CD4-positive, alpha-beta memory T cell (primary cell): ENCODE results near the gene CAPN15. TPM values are rescaled to one million over a fixed set of nuclear protein-coding genes. Genes with fewer than 3 reads are reported as not detected.

Experiments
- CTCF ChIA-PET: fragments of 350-600 bp; sonication (Branson Sonifier 250); formaldehyde crosslinking; loops from one replicate; lab custom pipeline; 2021; ENCODE audit warnings: inconsistent platforms; ENCODE audit not compliant: partially characterized antibody; lab: Charles Lee
- POLR2A ChIA-PET: fragments of 350-600 bp; sonication (Branson Sonifier 250); formaldehyde crosslinking; loops from one replicate; lab custom pipeline; 2021; ENCODE audit not compliant: partially characterized antibody; lab: Charles Lee
- DNase-seq, 5 donors: peaks; one replicate each; pipeline versions ENCODE4 v3.0.0 to v3.0.0-alpha.2; 2020 to 2022; ENCODE audit warnings: mixed read lengths in 1 of 5
- H3K27ac ChIP-seq: one replicate; pipeline ENCODE4 v1.7.0; 2013; ENCODE audit warnings: low read depth, low read length
- H3K27me3 ChIP-seq: 2 replicates; pipeline ENCODE4 v1.7.0; 2013; ENCODE audit warnings: mild to moderate bottlenecking, low read length, moderate library complexity; ENCODE audit not compliant: insufficient read depth
- H3K36me3 ChIP-seq: 2 replicates; pipeline ENCODE4 v1.7.0; 2013; ENCODE audit warnings: mild to moderate bottlenecking, low read length, moderate library complexity; ENCODE audit not compliant: insufficient read depth
- H3K4me1 ChIP-seq: 2 replicates; pipeline ENCODE4 v1.7.0; 2013; ENCODE audit warnings: mild to moderate bottlenecking, low read length, moderate library complexity; ENCODE audit not compliant: insufficient read depth
- H3K4me3 ChIP-seq, 2 donors: one replicate each; pipeline ENCODE4 v1.7.0; 2013; ENCODE audit warnings: low read length in 2 of 2, mild to moderate bottlenecking in 1 of 2
- H3K9me3 ChIP-seq, 2 donors: one replicate each; pipeline ENCODE4 v1.7.0; 2013; ENCODE audit warnings: low read length in 2 of 2, control low read depth in 1 of 2; ENCODE audit not compliant: control insufficient read depth in 1 of 2
- H3K27ac Mint-ChIP-seq, 7 donors: one replicate each; pipeline ENCODE4 v1.8.0; 2020 to 2021; ENCODE audit warnings: mixed read lengths in 7 of 7, mild to moderate bottlenecking in 6 of 7, inconsistent platforms in 3 of 7, moderate library complexity in 3 of 7
- H3K27me3 Mint-ChIP-seq, 2 donors: one replicate each; pipeline ENCODE4 v1.8.0; 2020 to 2021; ENCODE audit warnings: mixed read lengths in 2 of 2
- H3K36me3 Mint-ChIP-seq, 2 donors: one replicate each; pipeline ENCODE4 v1.8.0; 2020 to 2021; ENCODE audit warnings: mixed read lengths in 2 of 2, inconsistent platforms in 1 of 2, mild to moderate bottlenecking in 1 of 2
- H3K4me1 Mint-ChIP-seq, 4 donors: one replicate each; pipeline ENCODE4 v1.8.0; 2020 to 2021; ENCODE audit warnings: mixed read lengths in 4 of 4, mild to moderate bottlenecking in 1 of 4
- H3K4me3 Mint-ChIP-seq, 8 donors: one replicate each; pipeline ENCODE4 v1.8.0; 2020 to 2021; ENCODE audit warnings: mixed read lengths in 8 of 8, mild to moderate bottlenecking in 7 of 8, moderate library complexity in 6 of 8, inconsistent platforms in 3 of 8
- H3K9me3 Mint-ChIP-seq, 8 donors: one replicate each; pipeline ENCODE4 v1.8.0; 2020 to 2021; ENCODE audit warnings: mixed read lengths in 8 of 8, mild to moderate bottlenecking in 5 of 8, inconsistent platforms in 3 of 8, moderate library complexity in 1 of 8
- intact Hi-C: fragments of 100-400 bp; cut with micrococcal nuclease; formaldehyde crosslinking; loops from one replicate; pipeline ENCODE4 v1.15.1; 2023
- polyA plus RNA-seq, 2 donors: library from polyadenylated mRNA; unstranded; fragments of 300-500 nt; fragmentation: Illumina TruSeq; gene quantifications; one replicate each; pipeline ENCODE4 v1.2.3, GENCODE V29; 2021
- total RNA-seq, 2 experiments: library from RNA; stranded (reverse); gene quantifications; one replicate each; pipeline ENCODE4 v1.2.3, GENCODE V29; 2021

The CAPN15 gene
- total and polyA plus RNA-seq, 4 experiments from 2014 or later = 5.3 to 77.4 (median 44.0) TPM

- H3K36me3 Mint-ChIP-seq = peaks cover 0 to 9% of the 10 kb centered on the region in 2 donors
- no peak overlapping the region for H3K4me3 Mint-ChIP-seq
- H3K27me3 ChIP-seq = no peaks in the 10 kb centered on the region
- no peak overlapping the region for H3K27ac ChIP-seq
- H3K9me3 ChIP-seq = no peaks in the 10 kb centered on the region
- ChIA-PET POLR2A (no interaction called here), CTCF (no interaction called here)
- no peaks in the 10 kb centered on the region for H3K9me3 Mint-ChIP-seq
- H3K36me3 ChIP-seq = no peaks in the 10 kb centered on the region
- no peak overlapping the region for H3K4me3 ChIP-seq
- H3K4me1 ChIP-seq = no peaks in the 10 kb centered on the region
- DNase-seq = no peak
- peaks cover 0 to 4% (median 1%) of the 10 kb centered on the region in 4 donors for H3K4me1 Mint-ChIP-seq
- H3K27me3 Mint-ChIP-seq = no peaks in the 10 kb centered on the region
- H3K27ac Mint-ChIP-seq = no peak overlapping the region
- intact Hi-C loops = no loop called here
Observed at GRCh38 chr16:543301-544164, 16.0 kb downstream of the CAPN15 start.

- ChIA-PET POLR2A (no interaction called here), CTCF (no interaction called here)
- Histone ChIP-seq H3K27ac (no peak overlapping the region), H3K4me1 (no peaks in the 10 kb centered on the region), H3K9me3 (no peaks in the 10 kb centered on the region), H3K36me3 (no peaks in the 10 kb centered on the region), H3K27me3 (no peaks in the 10 kb centered on the region), H3K4me3 (no peak overlapping the region)
- Mint-ChIP-seq H3K9me3 (no peaks in the 10 kb centered on the region), H3K27ac (no peak overlapping the region), H3K27me3 (no peaks in the 10 kb centered on the region), H3K4me3 (no peak overlapping the region), H3K36me3 (peaks cover 0 to 5% of the 10 kb centered on the region in 2 donors), H3K4me1 (peaks cover 0 to 1% (median 0%) of the 10 kb centered on the region in 4 donors)
- DNase-seq = no peak
- intact Hi-C loops = no loop called here
Observed at GRCh38 chr16:544517-544916, 17.0 kb downstream of the CAPN15 start.

GRCh38 chr16:546909-547770 is 19.6 kb downstream of the CAPN15 start:
- Histone ChIP-seq H3K36me3 (no peaks in the 10 kb centered on the region), H3K4me1 (no peaks in the 10 kb centered on the region), H3K9me3 (no peaks in the 10 kb centered on the region), H3K27ac (no peak overlapping the region), H3K4me3 (no peak overlapping the region), H3K27me3 (no peaks in the 10 kb centered on the region)
- H3K4me3 Mint-ChIP-seq = no peak overlapping the region
- peaks cover 0 to 1% (median 0%) of the 10 kb centered on the region in 4 donors for H3K4me1 Mint-ChIP-seq
- peaks cover 0 to 5% of the 10 kb centered on the region in 2 donors for H3K36me3 Mint-ChIP-seq
- CTCF ChIA-PET = no interaction called here
- peak; percentile 28 to 63 (median 31) for DNase-seq
- no peaks in the 10 kb centered on the region for H3K27me3 Mint-ChIP-seq
- H3K9me3 Mint-ChIP-seq = no peaks in the 10 kb centered on the region
- peak overlapping the region in 1 of 7 donors; percentile 51 for H3K27ac Mint-ChIP-seq
- intact Hi-C loops = no loop called here
- POLR2A ChIA-PET = interaction anchor here (1.0 to 1.4 kb wide), 2 partner anchors 18 to 89 kb away, joined by 3 to 5 read pairs; partner anchors contain the start of gene METTL26

GRCh38 chr16:548586-548985 is 21.1 kb downstream of the CAPN15 start:
- CTCF ChIA-PET = no interaction called here
- H3K9me3 Mint-ChIP-seq = no peaks in the 10 kb centered on the region
- H3K27me3 Mint-ChIP-seq = no peaks in the 10 kb centered on the region
- H3K4me3 Mint-ChIP-seq = no peak overlapping the region
- POLR2A ChIA-PET = no interaction called here
- Histone ChIP-seq H3K4me1 (no peaks in the 10 kb centered on the region), H3K27ac (no peak overlapping the region), H3K27me3 (no peaks in the 10 kb centered on the region), H3K4me3 (no peak overlapping the region), H3K36me3 (no peaks in the 10 kb centered on the region), H3K9me3 (no peaks in the 10 kb centered on the region)
- intact Hi-C loops = no loop called here
- H3K36me3 Mint-ChIP-seq = peaks cover 0 to 1% of the 10 kb centered on the region in 2 donors
- no peak for DNase-seq
- peaks cover 0 to 1% (median 0%) of the 10 kb centered on the region in 4 donors for H3K4me1 Mint-ChIP-seq
- H3K27ac Mint-ChIP-seq = no peak overlapping the region

- Mint-ChIP-seq H3K4me1 (peaks cover 0 to 1% (median 0%) of the 10 kb centered on the region in 4 donors), H3K27ac (no peak overlapping the region), H3K27me3 (no peaks in the 10 kb centered on the region), H3K36me3 (peaks cover 0 to 3% of the 10 kb centered on the region in 2 donors), H3K9me3 (no peaks in the 10 kb centered on the region), H3K4me3 (no peak overlapping the region)
- intact Hi-C loops = no loop called here
- DNase-seq = no peak
- H3K27ac ChIP-seq = no peak overlapping the region
- no peaks in the 10 kb centered on the region for H3K9me3 ChIP-seq
- no peaks in the 10 kb centered on the region for H3K27me3 ChIP-seq
- POLR2A ChIA-PET = no interaction called here
- no peaks in the 10 kb centered on the region for H3K36me3 ChIP-seq
- no peaks in the 10 kb centered on the region for H3K4me1 ChIP-seq
- no peak overlapping the region for H3K4me3 ChIP-seq
- CTCF ChIA-PET = no interaction called here
Observed at GRCh38 chr16:549544-550263, 22.2 kb downstream of the CAPN15 start.

GRCh38 chr16:551210-551609 is 23.7 kb downstream of the CAPN15 start:
- no peak overlapping the region for H3K4me3 ChIP-seq
- Mint-ChIP-seq H3K27ac (no peak overlapping the region), H3K36me3 (peaks cover 0 to 1% of the 10 kb centered on the region in 2 donors), H3K27me3 (no peaks in the 10 kb centered on the region), H3K4me1 (no peaks in the 10 kb centered on the region), H3K9me3 (no peaks in the 10 kb centered on the region), H3K4me3 (no peak overlapping the region)
- intact Hi-C loops = no loop called here
- POLR2A ChIA-PET = no interaction called here
- H3K27ac ChIP-seq = no peak overlapping the region
- no peaks in the 10 kb centered on the region for H3K27me3 ChIP-seq
- no peaks in the 10 kb centered on the region for H3K9me3 ChIP-seq
- H3K4me1 ChIP-seq = no peaks in the 10 kb centered on the region
- no peak for DNase-seq
- H3K36me3 ChIP-seq = no peaks in the 10 kb centered on the region
- CTCF ChIA-PET = no interaction called here

- Histone ChIP-seq H3K36me3 (no peaks in the 10 kb centered on the region), H3K9me3 (no peaks in the 10 kb centered on the region), H3K4me3 (no peak overlapping the region), H3K27me3 (no peaks in the 10 kb centered on the region), H3K4me1 (no peaks in the 10 kb centered on the region), H3K27ac (no peak overlapping the region)
- Mint-ChIP-seq H3K4me1 (no peaks in the 10 kb centered on the region), H3K9me3 (no peaks in the 10 kb centered on the region), H3K27ac (no peak overlapping the region), H3K4me3 (no peak overlapping the region), H3K27me3 (no peaks in the 10 kb centered on the region), H3K36me3 (peaks cover 0 to 1% of the 10 kb centered on the region in 2 donors)
- intact Hi-C loops = no loop called here
- ChIA-PET POLR2A (no interaction called here), CTCF (no interaction called here)
- DNase-seq = no peak
Observed at GRCh38 chr16:552171-552570, 24.7 kb downstream of the CAPN15 start.
